HG03097 (cell line): ENCODE data around the gene TSR1.
A peak's percentile ranks its signal among the peaks of the same experiment; 100 is the strongest.

ENCODE experiments used
- ATAC-seq: cut with Tn5 transposase; IDR thresholded peaks from one replicate; pipeline ENCODE4 v1.9.1; 2021; ENCODE audit not compliant: unreplicated experiment, low FRiP score

Gene TSR1

GRCh38 chr17:2336215-2336851 is at the start of gene TSR1:
TSS of gene TSR1 (minus strand) at chr17:2336457. CDS start at chr17:2336427, 30 bp downstream.
- ATAC-seq = peak; percentile 78

- no peak for ATAC-seq
Observed at GRCh38 chr17:2385240-2386210, 49.3 kb upstream of the TSR1 start.

GRCh38 chr17:2384439-2385127 is 48.3 kb upstream of the TSR1 start:
- no peak for ATAC-seq

- ATAC-seq = no peak
Observed at GRCh38 chr17:2383628-2384167, 47.4 kb upstream of the TSR1 start.

- no peak for ATAC-seq
Observed at GRCh38 chr17:2380950-2381649, 44.8 kb upstream of the TSR1 start.

GRCh38 chr17:2380226-2380922 is 44.1 kb upstream of the TSR1 start:
- no peak for ATAC-seq

GRCh38 chr17:2379489-2380225 is 43.4 kb upstream of the TSR1 start:
- ATAC-seq = no peak

- ATAC-seq = no peak
Observed at GRCh38 chr17:2378905-2379304, 42.6 kb upstream of the TSR1 start.

- no peak for ATAC-seq
Observed at GRCh38 chr17:2377659-2378058, 41.4 kb upstream of the TSR1 start.

- ATAC-seq = no peak
Observed at GRCh38 chr17:2376107-2376506, 39.9 kb upstream of the TSR1 start.

- ATAC-seq = no peak
Observed at GRCh38 chr17:2375406-2375805, 39.1 kb upstream of the TSR1 start.

GRCh38 chr17:2374549-2375285 is 38.5 kb upstream of the TSR1 start:
- no peak for ATAC-seq

GRCh38 chr17:2373179-2373578 is 36.9 kb upstream of the TSR1 start:
- ATAC-seq = no peak

- ATAC-seq = no peak
Observed at GRCh38 chr17:2372681-2373080, 36.4 kb upstream of the TSR1 start.

GRCh38 chr17:2372180-2372579 is 35.9 kb upstream of the TSR1 start:
- ATAC-seq = no peak

- no peak for ATAC-seq
Observed at GRCh38 chr17:2371183-2372130, 35.2 kb upstream of the TSR1 start.

- ATAC-seq = no peak
Observed at GRCh38 chr17:2370211-2370589, 33.9 kb upstream of the TSR1 start.
